Cardiac muscle cell (in vitro differentiated cells and primary cell): ENCODE data around the gene ACTN1. TPM values are rescaled to one million over a fixed set of nuclear protein-coding genes. Genes with fewer than 3 reads are reported as not detected.
"Not testable (repeated sequence)": the region's sequence is repeated elsewhere in the genome, so short reads cannot be mapped to it uniquely, and the experiment has no call there.

Source experiments
- DNase-seq, 2 donors: peaks; one replicate each; pipeline versions ENCODE4 v3.0.0 to v3.0.0-alpha.2; 2010 to 2017; ENCODE audit warnings: low read depth in 1 of 2, low spot score in 1 of 2
- H3K27ac ChIP-seq: fragments of 200-600 bp; sonication (generic); 2 replicates; pipeline ENCODE4 v1.5.1; 2016
- H3K27me3 ChIP-seq: fragments of 200-600 bp; sonication (generic); 2 replicates; pipeline ENCODE4 v1.6.0; 2016; ENCODE audit warnings: control low read depth
- H3K36me3 ChIP-seq: fragments of 200-600 bp; sonication (generic); 2 replicates; pipeline ENCODE4 v1.5.1; 2016; ENCODE audit warnings: control low read depth
- H3K4me1 ChIP-seq: fragments of 200-600 bp; sonication (generic); 2 replicates; pipeline ENCODE4 v1.8.1; 2017; ENCODE audit warnings: low read depth, mild to moderate bottlenecking, mixed run types
- H3K4me3 ChIP-seq: fragments of 200-600 bp; sonication (generic); 2 replicates; pipeline ENCODE4 v1.5.1; 2016; ENCODE audit warnings: mild to moderate bottlenecking
- H3K9me3 ChIP-seq: fragments of 200-600 bp; sonication (generic); 2 replicates; pipeline ENCODE4 v1.5.1; 2017; ENCODE audit warnings: low read depth, mild to moderate bottlenecking, control low read depth
- CTCF ChIP-seq: IDR thresholded peaks from 2 replicates; pipeline ENCODE4 v1.5.1; 2012; ENCODE audit warnings: low read depth, mild to moderate bottlenecking, low read length
- polyA plus RNA-seq: library from polyadenylated mRNA; unstranded; fragments of >200 nt; fragmentation: Nextera tagmentation; extraction: Ambion mirVana; gene quantifications from 2 replicates; pipeline ENCODE4 v1.2.1, GENCODE V29; 2016
- total RNA-seq: library from RNA; depleted of rRNA; stranded (reverse); fragments of >200 nt; gene quantifications from 2 replicates; pipeline ENCODE4 v1.2.3, GENCODE V29; 2016

ACTN1 gene
- total and polyA plus RNA-seq, 2 experiments from 2014 or later = 167 to 202 TPM

- no peaks in the 10 kb centered on the region for H3K36me3 ChIP-seq
- H3K27ac ChIP-seq = no peak overlapping the region
- no peak for TF ChIP-seq CTCF
- H3K4me3 ChIP-seq = no peak overlapping the region
- H3K27me3 ChIP-seq = no peaks in the 10 kb centered on the region
- DNase-seq = no peak
- H3K4me1 ChIP-seq = no peaks in the 10 kb centered on the region
- H3K9me3 ChIP-seq = no peaks in the 10 kb centered on the region
Observed at GRCh38 chr14:68856572-68856971, 122.5 kb downstream of the ACTN1 start.

GRCh38 chr14:68854421-68854820 is 124.7 kb downstream of the ACTN1 start:
- Histone ChIP-seq H3K4me1 (no peaks in the 10 kb centered on the region), H3K4me3 (no peak overlapping the region), H3K9me3 (no peaks in the 10 kb centered on the region), H3K36me3 (no peaks in the 10 kb centered on the region), H3K27me3 (no peaks in the 10 kb centered on the region), H3K27ac (no peak overlapping the region)
- no peak for TF ChIP-seq CTCF
- DNase-seq = no peak

- no peaks in the 10 kb centered on the region for H3K36me3 ChIP-seq
- TF ChIP-seq CTCF = no peak
- DNase-seq = no peak
- no peak overlapping the region for H3K4me3 ChIP-seq
- no peaks in the 10 kb centered on the region for H3K9me3 ChIP-seq
- no peaks in the 10 kb centered on the region for H3K27me3 ChIP-seq
- no peak overlapping the region for H3K27ac ChIP-seq
- H3K4me1 ChIP-seq = no peaks in the 10 kb centered on the region
Observed at GRCh38 chr14:68853749-68854148, 125.4 kb downstream of the ACTN1 start.

GRCh38 chr14:68852493-68852892 is 126.6 kb downstream of the ACTN1 start:
- H3K4me3 ChIP-seq, H3K27ac ChIP-seq, H3K4me1 ChIP-seq: not testable (repeated sequence)

GRCh38 chr14:68851078-68851477 is 128.0 kb downstream of the ACTN1 start:
- Histone ChIP-seq H3K27me3 (no peaks in the 10 kb centered on the region), H3K27ac (no peak overlapping the region), H3K4me1 (no peaks in the 10 kb centered on the region), H3K9me3 (no peaks in the 10 kb centered on the region), H3K36me3 (no peaks in the 10 kb centered on the region), H3K4me3 (no peak overlapping the region)
- no peak for TF ChIP-seq CTCF
- DNase-seq = no peak

More at GRCh38 chr14:68852493-68852892, 126.6 kb downstream of the ACTN1 start:
- H3K27me3 ChIP-seq, DNase-seq, H3K9me3 ChIP-seq, H3K36me3 ChIP-seq: not testable (repeated sequence)

GRCh38 chr14:68849416-68849815 is 129.7 kb downstream of the ACTN1 start:
- Histone ChIP-seq H3K4me3 (no peak overlapping the region), H3K27ac (no peak overlapping the region), H3K4me1 (no peaks in the 10 kb centered on the region), H3K36me3 (no peaks in the 10 kb centered on the region), H3K27me3 (no peaks in the 10 kb centered on the region), H3K9me3 (no peaks in the 10 kb centered on the region)
- DNase-seq = no peak
- TF ChIP-seq CTCF = no peak
